MG63 (cell line): ENCODE measurements around the gene SLC5A6. TPM values are rescaled to one million over a fixed set of nuclear protein-coding genes. Genes with fewer than 3 reads are reported as not detected.

ENCODE experiments used
- DNase-seq: peaks from one replicate; pipeline ENCODE4 v3.0.0-alpha.2; 2020
- H3K27me3 ChIP-seq: fragments of 250-450 bp; sonication (Bioruptor Pico); 2 replicates; pipeline ENCODE4 v1.5.1; 2020; ENCODE audit warnings: mild to moderate bottlenecking, moderate library complexity
- H3K36me3 ChIP-seq: fragments of 250-450 bp; sonication (Bioruptor Pico); 2 replicates; pipeline ENCODE4 v1.5.1; 2020; ENCODE audit warnings: mild to moderate bottlenecking, moderate library complexity
- H3K4me3 ChIP-seq: fragments of 250-450 bp; sonication (Bioruptor Pico); 2 replicates; pipeline ENCODE4 v1.5.1; 2020; ENCODE audit warnings: mild to moderate bottlenecking, moderate library complexity
- H3K9me3 ChIP-seq: fragments of 250-450 bp; sonication (Bioruptor Pico); 2 replicates; pipeline ENCODE4 v1.5.1; 2020; ENCODE audit warnings: mild to moderate bottlenecking, moderate library complexity
- total RNA-seq: library from RNA; depleted of rRNA; stranded (reverse); fragments of >200 nt; shearing (Covaris generic); gene quantifications from 2 replicates; pipeline ENCODE4 v1.2.3, GENCODE V29; 2014; ENCODE audit warnings: low replicate concordance; rRNA removed

Gene SLC5A6
- total RNA-seq, result 6.2 and 15.1 TPM in 2 replicates

DNA sequence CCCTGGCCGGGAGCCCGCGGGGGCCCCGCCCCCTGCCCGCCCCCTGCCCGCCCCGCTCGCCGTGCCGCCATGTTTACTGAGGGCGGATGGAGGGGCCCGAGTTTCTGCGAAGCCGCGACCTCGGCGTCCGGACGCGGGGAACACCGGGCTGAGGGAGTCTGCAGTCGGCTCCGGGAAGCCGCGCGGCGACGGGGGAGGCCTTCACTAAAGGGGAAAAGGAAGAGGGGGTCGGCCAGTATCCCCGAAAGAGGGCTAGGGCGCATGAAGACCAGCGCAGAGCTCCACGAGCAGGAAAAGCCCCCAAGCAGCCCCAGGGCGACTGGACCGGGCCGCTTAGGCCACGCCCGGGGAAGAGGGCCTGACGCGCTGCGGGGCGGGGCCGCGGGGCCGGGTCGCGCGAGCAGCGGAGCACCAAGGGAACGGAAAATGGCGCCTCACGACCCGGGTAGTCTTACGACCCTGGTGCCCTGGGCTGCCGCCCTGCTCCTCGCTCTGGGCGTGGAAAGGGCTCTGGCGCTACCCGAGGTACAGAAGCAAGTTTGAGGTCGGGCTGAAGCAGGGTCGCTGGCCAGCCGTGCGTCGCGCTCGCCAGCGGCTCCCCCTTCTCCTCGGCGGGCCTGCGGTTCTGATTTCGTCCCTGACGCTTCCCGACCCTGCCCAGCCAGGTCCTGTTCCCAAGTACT is at the start of gene SLC5A6, which contains the start of gene ATRAID:
TSS of gene SLC5A6 (minus strand) at position 326 of the 683 bp plus-strand sequence. CDS start 4,618 bp downstream, outside the sequence.
TSS of gene ATRAID (plus strand) at position 99 of the 683 bp plus-strand sequence. CDS start at position 427, 328 bp downstream.
- Histone ChIP-seq H3K9me3 (no peaks in the 10 kb centered on the region), H3K27me3 (no peaks in the 10 kb centered on the region), H3K36me3 (peaks cover 45% of the 10 kb centered on the region), H3K4me3 (peak within 1 kb of the TSS; percentile 65)
- DNase-seq, result peak; percentile 90

DNA sequence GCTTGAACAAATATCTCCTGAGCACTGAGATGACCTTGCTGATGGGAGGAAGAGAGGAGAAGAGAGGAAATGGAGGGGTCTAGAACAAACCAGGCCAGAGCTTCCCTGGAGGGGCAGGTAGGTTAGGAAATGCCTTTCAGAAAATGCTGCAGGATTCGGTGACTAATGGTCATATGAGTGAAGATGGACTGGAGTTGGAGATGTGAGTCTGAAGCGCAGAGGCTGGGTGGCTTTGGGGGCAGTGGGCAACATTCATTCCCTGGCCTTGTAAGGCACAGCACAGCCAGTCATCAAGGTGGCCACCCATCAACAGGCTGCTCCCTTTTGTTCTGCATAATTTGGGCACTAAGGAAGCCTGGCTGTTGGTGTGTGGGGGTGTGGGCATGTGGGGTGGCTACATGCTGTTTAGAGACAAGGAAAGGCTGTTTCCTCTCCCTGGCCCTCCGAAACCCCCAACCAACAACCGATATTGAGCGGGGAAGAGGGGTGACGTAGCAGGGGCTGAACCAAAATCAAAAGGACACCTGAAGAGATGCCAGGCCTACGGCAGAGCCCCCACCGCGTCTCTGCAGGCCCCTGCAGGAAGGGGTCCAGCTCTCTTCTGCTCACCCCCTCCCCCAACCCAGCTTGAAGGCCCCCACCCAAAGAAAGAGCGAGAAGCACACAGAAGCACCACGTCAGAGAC is 49.3 kb upstream of the SLC5A6 start:
- Histone ChIP-seq H3K4me3 (no peak overlapping the region), H3K27me3 (peaks cover 45% of the 10 kb centered on the region)
- no peak for DNase-seq

DNA sequence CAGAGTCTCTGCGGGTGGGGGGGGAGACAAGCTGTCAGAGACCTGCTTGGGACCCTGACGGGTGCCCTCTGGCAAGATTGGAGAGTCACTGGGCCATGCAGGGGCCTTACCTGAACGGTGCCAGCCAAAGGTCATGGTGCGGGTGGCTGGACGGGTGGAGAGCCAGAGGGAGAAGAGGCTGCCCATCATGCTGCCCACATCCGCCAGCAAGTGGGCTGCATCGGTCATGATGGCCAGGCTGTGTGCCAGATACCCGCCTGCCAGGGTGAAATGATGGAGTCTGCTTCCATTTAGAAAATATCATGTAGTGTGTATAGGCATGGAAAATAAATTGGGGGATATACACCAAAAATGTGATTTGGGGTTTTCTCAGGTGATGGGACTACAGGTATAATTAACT is 46.0 kb upstream of the SLC5A6 start:
- H3K9me3 ChIP-seq, result no peaks in the 10 kb centered on the region
- DNase-seq, result no peak
- H3K27me3 ChIP-seq, result peaks cover 18% of the 10 kb centered on the region
- H3K36me3 ChIP-seq, result no peaks in the 10 kb centered on the region
- H3K4me3 ChIP-seq, result no peak overlapping the region

More for the DNA sequence above, 49.3 kb upstream of the SLC5A6 start:
- no peaks in the 10 kb centered on the region for H3K36me3 ChIP-seq
- no peaks in the 10 kb centered on the region for H3K9me3 ChIP-seq

DNA sequence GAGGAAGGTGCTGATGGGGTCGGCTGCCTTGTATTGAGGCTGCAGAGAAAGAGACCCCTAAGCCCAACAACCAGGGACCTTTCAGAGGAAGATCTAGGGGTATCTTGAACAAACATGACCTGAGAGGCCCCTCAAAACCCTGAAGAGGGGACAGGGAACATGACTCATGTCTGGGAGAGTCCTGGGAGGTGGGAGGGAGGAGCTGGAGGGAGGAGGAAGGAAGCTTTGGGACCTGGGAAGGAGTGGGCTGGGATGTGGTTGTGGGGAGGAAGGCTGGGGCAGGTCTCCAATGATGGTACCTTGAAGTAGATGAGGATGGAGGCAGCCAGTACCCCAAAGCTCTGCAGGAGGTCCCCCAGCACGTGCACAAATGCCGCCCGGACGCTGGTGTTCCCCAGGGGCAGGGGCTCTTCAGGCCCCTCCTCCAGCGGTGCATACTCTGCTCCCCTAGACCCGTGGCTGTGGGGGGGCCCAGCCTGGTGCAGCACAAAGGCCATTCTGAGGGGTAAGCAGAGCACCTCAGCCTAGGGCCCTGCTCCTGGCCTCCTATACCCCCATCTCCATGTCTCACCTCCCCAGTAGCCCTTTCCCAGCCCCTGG is 44.9 kb upstream of the SLC5A6 start:
- Histone ChIP-seq H3K27me3 (peaks cover 10% of the 10 kb centered on the region), H3K9me3 (no peaks in the 10 kb centered on the region), H3K36me3 (no peaks in the 10 kb centered on the region), H3K4me3 (no peak overlapping the region)
- DNase-seq, result no peak

DNA sequence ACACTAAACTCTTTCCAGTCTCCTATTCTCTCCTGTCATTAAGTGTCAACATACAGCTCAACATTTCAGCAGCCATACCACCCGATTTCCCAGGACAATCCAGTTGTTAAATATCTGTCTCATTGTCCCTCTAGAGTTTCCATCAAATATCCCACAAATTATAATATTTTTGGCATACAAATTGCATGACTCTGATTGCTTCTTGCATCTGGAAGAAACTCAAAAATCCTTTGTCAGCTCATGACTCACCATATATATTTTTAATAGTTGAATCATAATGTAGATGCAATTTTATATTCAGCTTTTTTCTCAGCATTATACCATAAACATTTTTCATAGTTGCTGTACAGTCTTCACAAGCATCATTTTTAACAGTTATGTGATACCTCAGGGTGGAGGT is 43.6 kb upstream of the SLC5A6 start:
- DNase-seq, result no peak
- Histone ChIP-seq H3K4me3 (no peak overlapping the region), H3K27me3 (no peaks in the 10 kb centered on the region), H3K36me3 (no peaks in the 10 kb centered on the region), H3K9me3 (no peaks in the 10 kb centered on the region)

DNA sequence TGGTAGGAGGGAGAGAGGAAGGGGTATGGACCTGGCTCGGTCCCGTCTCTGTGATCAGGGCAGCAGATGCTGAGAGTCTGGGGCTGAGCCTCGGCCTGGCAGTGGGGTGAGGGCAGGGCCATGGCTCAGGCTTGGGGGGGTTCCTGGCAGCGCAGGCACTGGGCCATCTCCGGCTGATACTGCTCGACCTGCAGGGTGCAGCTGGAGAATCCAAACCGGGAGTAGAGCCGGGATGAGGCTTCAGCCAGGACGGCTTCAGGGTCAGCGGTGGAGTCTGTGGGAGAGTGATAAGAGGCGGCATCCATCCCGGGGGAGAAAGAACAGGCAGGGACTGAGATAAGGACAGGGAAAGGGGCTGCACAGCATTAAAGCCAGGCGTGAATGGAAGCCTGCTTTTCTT is 43.1 kb upstream of the SLC5A6 start:
- Histone ChIP-seq H3K27me3 (no peaks in the 10 kb centered on the region), H3K4me3 (no peak overlapping the region), H3K9me3 (no peaks in the 10 kb centered on the region), H3K36me3 (no peaks in the 10 kb centered on the region)
- no peak for DNase-seq

DNA sequence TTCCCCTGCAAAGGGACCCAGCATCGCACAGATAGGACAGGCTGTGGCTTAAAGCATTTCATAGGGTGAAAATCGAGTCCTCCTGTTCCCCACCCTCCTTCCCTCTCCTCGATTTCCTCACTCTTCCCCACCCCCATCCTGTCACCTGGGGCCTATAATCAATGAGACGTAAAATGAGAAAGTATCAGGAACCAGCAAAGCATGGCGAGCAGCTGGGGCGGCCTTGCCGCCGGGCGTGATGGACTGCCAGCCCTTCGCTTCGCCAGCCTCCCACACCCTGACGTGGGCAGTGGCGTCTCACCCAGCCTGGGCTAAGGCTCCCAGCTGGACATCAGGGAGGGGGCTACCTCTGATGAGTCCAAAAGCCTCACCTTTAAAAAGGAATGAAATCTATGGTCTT is 39.7 kb upstream of the SLC5A6 start:
- no peaks in the 10 kb centered on the region for H3K36me3 ChIP-seq
- DNase-seq, result no peak
- H3K27me3 ChIP-seq, result no peaks in the 10 kb centered on the region
- no peak overlapping the region for H3K4me3 ChIP-seq
- no peaks in the 10 kb centered on the region for H3K9me3 ChIP-seq

DNA sequence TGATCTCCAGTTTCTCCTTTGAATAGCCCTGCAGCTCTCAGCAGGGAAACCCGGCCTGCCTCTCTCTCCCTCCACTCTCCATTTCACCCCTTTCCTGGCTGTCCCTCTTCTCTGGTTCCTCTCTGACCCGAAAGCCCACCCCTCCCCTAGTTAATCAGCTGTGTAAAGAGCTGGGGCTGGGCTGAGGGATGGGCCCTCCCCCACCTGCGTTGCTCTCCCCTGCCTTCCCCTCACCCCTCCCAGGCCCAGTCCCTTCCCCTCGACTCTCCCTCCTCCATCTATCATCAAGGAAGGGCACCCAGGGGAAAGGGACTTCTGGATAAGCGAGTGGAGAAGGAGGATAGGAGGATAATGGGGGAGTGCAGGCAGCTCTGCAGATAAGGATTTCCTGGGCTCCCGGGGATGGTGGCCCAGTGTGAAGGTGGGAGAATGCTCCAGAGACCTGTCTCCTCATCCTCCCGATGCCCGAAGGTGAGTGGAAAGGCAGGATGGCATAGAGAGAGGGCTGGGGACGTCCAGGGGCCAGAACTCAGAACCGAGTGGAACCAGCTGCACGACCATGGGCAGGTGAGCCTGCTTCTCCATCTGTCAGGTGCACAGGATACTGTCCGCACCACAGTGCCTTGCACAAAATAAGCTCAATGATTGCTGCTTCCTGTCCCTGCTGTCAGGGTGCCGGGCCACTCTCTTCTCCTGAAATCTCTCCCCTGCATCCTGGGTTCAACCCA is 38.7 kb upstream of the SLC5A6 start:
- no peak for DNase-seq
- no peak overlapping the region for H3K4me3 ChIP-seq
- no peaks in the 10 kb centered on the region for H3K36me3 ChIP-seq
- H3K27me3 ChIP-seq, result no peaks in the 10 kb centered on the region
- H3K9me3 ChIP-seq, result no peaks in the 10 kb centered on the region

DNA sequence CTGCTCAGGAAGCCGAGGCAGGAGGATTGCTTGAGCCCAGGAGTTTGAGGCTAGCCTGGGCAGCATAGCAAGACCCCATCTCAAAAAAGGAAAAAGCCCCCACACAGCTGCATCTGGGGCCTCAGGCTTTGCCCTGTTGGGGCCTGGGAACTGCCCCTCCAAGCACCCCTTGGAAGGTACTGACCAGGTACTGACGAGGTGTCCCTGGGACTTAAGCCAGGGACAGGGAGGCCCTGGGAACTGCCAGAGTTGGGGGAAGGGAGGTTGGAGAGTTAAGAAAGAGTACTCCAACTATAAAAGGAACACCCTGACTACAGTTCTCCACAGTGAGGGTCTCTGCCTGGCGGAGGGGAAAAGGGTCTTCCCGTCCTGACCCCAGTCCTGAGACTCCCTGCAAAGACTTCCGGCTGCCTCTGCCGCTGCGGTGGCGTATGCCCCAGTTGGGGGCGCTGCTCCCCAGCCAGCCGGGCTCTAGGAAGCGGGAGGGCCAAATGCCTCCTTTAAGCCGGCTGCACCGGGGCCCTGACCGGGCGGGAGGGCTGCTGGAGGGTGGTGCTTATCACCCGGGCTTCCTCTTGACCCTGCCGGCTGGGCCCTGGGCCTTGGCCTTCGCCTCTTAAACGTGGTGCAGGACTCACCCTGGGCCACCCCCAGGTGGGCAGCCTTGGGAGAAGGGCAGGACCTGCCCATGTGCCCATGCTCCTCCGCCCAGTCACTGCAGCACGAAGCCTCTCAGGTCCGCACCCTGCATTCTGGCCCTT is 38.0 kb upstream of the SLC5A6 start:
- no peaks in the 10 kb centered on the region for H3K9me3 ChIP-seq
- no peak for DNase-seq

DNA sequence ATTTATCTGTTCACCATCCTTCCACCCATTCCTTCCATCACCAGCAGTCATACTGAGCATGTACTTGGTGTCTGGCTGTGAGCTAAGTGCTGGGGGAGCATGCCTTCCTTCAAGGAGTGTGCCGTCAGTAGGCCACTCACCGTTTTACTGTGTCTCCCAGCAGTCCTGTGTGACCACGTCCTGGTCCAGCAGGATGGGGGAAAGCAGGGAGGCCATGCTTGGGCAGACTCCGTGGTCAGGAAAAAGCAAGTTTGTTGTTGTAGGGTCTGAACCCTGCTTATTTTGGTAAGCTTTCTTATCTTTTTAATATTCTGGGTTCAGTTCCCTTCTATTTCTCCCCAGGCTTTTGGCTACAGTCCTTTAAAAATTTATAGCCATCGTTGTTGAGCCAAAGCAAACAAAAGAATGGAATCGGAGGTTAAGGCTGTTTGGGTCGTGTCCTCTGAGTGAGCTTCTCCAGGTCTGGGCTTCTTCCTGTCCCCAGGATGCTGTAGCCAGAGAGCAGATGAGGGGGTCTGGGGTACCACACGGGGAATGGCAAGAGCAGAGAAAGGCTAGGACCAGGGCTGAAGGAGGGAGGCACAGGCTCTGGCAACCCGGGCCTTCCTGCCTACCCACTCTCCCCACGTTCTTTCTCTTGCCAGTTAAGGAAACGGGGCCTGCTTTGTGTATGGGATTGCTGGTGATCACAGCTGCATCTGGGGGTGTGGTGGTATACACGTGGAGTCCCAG is 37.3 kb upstream of the SLC5A6 start:
- no peak for DNase-seq
- no peaks in the 10 kb centered on the region for H3K9me3 ChIP-seq
- peaks cover 1% of the 10 kb centered on the region for H3K36me3 ChIP-seq
- no peak overlapping the region for H3K4me3 ChIP-seq
- no peaks in the 10 kb centered on the region for H3K27me3 ChIP-seq

More for the DNA sequence above, 38.0 kb upstream of the SLC5A6 start:
- H3K27me3 ChIP-seq, result no peaks in the 10 kb centered on the region
- H3K36me3 ChIP-seq, result no peaks in the 10 kb centered on the region
- no peak overlapping the region for H3K4me3 ChIP-seq

DNA sequence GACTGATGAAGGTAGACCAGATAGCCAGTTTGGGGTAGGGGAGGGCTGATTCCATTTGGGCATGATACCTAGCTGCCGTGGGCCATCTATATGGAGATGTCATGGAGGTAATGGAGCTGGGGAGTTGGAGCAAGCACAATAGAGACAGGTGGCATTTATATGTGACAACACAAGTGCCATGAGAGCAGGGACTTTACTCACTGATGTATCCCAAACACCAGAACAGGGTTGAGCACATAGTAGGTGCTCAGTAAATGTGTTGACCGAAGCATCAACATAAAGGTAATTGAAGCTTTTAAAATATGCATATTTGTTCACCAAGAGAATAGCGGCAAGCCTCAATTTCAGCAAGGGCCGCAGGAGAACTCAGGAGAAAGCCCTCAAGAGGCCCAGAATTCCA is 35.8 kb upstream of the SLC5A6 start:
- Histone ChIP-seq H3K9me3 (no peaks in the 10 kb centered on the region), H3K36me3 (peaks cover 8% of the 10 kb centered on the region), H3K27me3 (no peaks in the 10 kb centered on the region), H3K4me3 (no peak overlapping the region)
- no peak for DNase-seq

DNA sequence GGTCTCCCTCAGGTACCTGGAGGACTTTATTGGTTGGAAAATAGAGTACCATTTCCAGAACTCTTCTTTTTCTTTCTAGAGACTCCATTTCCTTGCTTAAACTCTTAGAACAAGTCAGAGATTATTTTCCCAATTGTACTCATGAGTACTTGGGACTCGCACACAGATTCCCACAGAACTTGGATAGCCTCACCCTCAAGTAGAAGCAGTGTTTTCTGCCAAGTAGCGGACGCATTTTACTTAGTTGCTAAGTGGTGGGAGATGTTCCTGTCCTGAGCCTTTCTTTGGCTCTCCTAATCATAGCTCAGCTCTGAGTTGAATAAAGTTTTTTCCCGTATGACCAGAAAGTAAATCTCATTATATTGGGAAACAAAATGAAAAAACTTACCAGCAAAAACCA is 33.6 kb upstream of the SLC5A6 start:
- DNase-seq, result no peak
- Histone ChIP-seq H3K9me3 (no peaks in the 10 kb centered on the region), H3K36me3 (peaks cover 28% of the 10 kb centered on the region), H3K4me3 (no peak overlapping the region), H3K27me3 (no peaks in the 10 kb centered on the region)

DNA sequence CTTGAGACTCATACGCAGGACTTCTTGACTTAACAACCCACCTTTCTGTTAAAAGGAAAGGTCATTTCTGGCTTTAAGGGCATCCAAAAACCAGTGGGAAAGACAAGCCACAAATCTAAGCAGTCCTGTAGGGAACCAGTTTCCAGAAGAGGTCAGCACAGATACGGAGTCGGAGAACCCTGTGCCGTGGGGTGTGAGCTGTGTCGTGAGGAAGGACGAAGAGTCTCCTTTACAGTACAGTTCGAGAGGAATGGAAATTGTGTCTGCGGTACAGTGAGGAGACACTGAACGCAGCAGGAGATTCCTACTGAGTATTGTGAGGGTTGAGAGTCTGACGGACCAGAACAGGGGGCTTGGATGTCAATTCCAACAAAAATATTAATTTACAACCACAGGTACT is 33.0 kb upstream of the SLC5A6 start:
- no peak overlapping the region for H3K4me3 ChIP-seq
- H3K27me3 ChIP-seq, result no peaks in the 10 kb centered on the region
- DNase-seq, result no peak
- H3K9me3 ChIP-seq, result no peaks in the 10 kb centered on the region
- H3K36me3 ChIP-seq, result peaks cover 28% of the 10 kb centered on the region

DNA sequence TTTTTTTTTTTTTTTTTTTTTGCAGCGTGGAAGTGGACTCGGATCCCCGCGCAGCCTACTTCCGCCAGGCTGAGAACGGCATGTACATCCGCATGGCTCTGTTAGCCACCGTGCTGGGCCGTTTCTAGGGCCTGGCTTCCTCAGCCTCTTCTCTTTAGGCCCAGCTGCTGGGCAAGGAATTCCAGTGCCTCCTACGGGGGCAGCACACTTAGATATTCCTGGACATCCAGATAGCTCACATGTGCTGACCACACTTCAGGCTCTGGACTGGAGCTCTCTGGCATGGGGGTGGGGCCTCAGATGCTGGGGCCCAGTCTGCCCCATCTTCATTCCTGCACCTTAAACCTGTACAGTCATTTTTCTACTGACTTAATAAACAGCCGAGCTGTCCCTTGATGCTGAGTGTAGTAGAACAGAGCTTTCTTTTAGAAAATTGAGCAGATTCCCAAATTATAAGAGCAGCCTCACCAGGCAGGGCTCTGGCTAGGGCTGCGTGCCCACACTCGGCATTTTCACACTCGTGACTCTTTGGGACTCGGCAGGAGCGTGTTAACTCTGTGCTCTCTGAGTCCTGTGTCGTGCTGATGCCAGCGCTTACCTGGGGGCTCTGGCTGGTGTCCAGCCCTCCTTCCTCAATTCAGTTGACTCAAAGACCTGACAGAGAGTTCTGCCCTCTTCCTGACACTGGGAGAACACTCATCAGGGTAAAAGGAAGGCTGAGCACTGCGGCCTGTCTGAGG is 31.5 kb upstream of the SLC5A6 start:
- no peak overlapping the region for H3K4me3 ChIP-seq
- peaks cover 37% of the 10 kb centered on the region for H3K36me3 ChIP-seq
- no peaks in the 10 kb centered on the region for H3K9me3 ChIP-seq
- no peaks in the 10 kb centered on the region for H3K27me3 ChIP-seq
- no peak for DNase-seq

DNA sequence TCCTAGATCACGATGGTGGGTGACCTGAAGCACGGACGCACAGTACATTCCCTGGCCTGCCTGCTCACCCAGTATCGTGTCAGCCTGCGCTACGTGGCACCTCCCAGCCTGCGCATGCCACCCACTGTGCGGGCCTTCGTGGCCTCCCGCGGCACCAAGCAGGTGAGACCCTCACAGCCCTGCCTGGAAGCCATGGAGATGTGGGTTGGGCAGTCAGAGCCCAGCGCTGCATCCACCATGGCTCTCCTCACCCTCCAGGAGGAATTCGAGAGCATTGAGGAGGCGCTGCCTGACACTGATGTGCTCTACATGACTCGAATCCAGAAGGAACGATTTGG is 30.5 kb upstream of the SLC5A6 start:
- Histone ChIP-seq H3K27me3 (no peaks in the 10 kb centered on the region), H3K36me3 (peaks cover 47% of the 10 kb centered on the region), H3K4me3 (no peak overlapping the region), H3K9me3 (no peaks in the 10 kb centered on the region)
- no peak for DNase-seq
